ENCODE measurements around the gene WDR3. TPM values are rescaled to one million over a fixed set of nuclear protein-coding genes. Genes with fewer than 3 reads are reported as not detected.

The WDR3 gene
- total RNA-seq, 1 experiment from 2014 or later = 70.5 TPM

DNA sequence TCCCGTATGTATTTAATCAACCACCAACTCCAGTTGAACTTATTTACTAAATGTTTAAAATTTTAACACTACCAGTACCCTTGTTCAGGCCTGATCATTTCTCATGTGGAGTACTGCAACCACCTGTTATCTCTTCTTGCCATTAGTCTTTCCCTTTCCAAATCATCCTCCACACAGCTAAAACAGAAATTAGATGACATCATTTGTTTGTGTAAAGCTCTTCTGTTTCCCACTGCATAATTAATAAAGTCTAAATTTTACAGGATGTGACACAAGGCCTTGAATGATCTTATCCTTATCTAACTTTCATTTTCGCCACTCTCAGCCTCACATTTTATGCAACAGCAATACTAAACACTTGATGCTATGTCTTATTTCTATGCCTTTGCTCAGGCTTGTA is 24.5 kb upstream of the WDR3 start:
- Histone ChIP-seq H3K4me3 (replicated peaks in 1 of 2; ENCODE audit: low read depth in 1 of 2, low read length in 2 of 2) (no peak overlapping the region), H3K79me2 (ENCODE audit: insufficient read depth, low read length) (no peaks in the 10 kb centered on the region), H3K4me1 (ENCODE audit: control insufficient read depth in 1 of 2, insufficient read depth in 2 of 2, low read length in 2 of 2) (no peaks in the 10 kb centered on the region), H3K36me3 (ENCODE audit: control insufficient read depth in 1 of 2, insufficient read depth in 2 of 2, low read length in 2 of 2) (peaks cover 4 to 8% of the 10 kb centered on the region in 2 experiments; a peak in 3 of 4 replicates), H3K9me3 (ENCODE audit: control insufficient read depth in 1 of 2, insufficient read depth in 1 of 2, low read depth in 1 of 2, low read length in 2 of 2) (no peaks in the 10 kb centered on the region), H3K9ac (ENCODE audit: low read length) (no peak overlapping the region), H3K9me2 (ENCODE audit: insufficient read depth) (no peaks in the 10 kb centered on the region), H3K27me3 (ENCODE audit: insufficient read depth, low read length) (no peaks in the 10 kb centered on the region), H2AFZ (ENCODE audit: low read depth, low read length, poor library complexity, severe bottlenecking) (no peak overlapping the region), H3K27ac (ENCODE audit: low read depth, low read length) (no peak overlapping the region), H4K20me1 (ENCODE audit: insufficient read depth) (no peaks in the 10 kb centered on the region), H3K4me2 (ENCODE audit: low read length) (no peak overlapping the region)
- ChIA-PET RAD21 (ENCODE audit: low non-redundant PET in 1 of 2, low total read pairs in 2 of 2, uncharacterized antibody in 2 of 2, unreplicated experiment in 2 of 2) (no interaction called here), POLR2A (no interaction called here), CTCF (no interaction called here)
- DNase-seq (ENCODE audit: low read depth, low spot score) (no peak), ATAC-seq (no peak)
- intact Hi-C loops (cut with micrococcal nuclease) = no loop called here
- no peak for TF ChIP-seq ZBTB33 (IDR thresholded peaks at IDR 0.05; ENCODE audit: extremely low read depth, insufficient replicate concordance, low read length)
- TF ChIP-seq ATF3 (IDR thresholded peaks at IDR 0.05) = no peak
- no peak for TF ChIP-seq YY1 (IDR thresholded peaks at IDR 0.05; ENCODE audit: extremely low read depth, insufficient replicate concordance, low read depth, low read length)
- TF ChIP-seq POLR2AphosphoS5 (IDR thresholded peaks at IDR 0.05; ENCODE audit: low read depth, low read length) = no peak
- TF ChIP-seq ZFX (IDR thresholded peaks at IDR 0.05) = no peak
- TF ChIP-seq EGR1 (IDR thresholded peaks at IDR 0.05; ENCODE audit: low read depth) = no peak
- no peak for TF ChIP-seq EZH2 (IDR thresholded peaks at IDR 0.05)
- no TSS peak for BruUV-seq (replicated peaks)

- no peak for ATAC-seq
- Histone ChIP-seq H3K27ac (ENCODE audit: low read depth, low read length) (no peak overlapping the region), H3K9ac (ENCODE audit: low read length) (no peak overlapping the region), H3K9me2 (ENCODE audit: insufficient read depth) (no peaks in the 10 kb centered on the region), H3K36me3 (ENCODE audit: control insufficient read depth in 1 of 2, insufficient read depth in 2 of 2, low read length in 2 of 2) (peaks cover 3 to 12% of the 10 kb centered on the region in 2 experiments; a peak in 2 of 4 replicates), H3K4me2 (ENCODE audit: low read length) (no peak overlapping the region), H3K27me3 (ENCODE audit: insufficient read depth, low read length) (no peaks in the 10 kb centered on the region), H3K79me2 (ENCODE audit: insufficient read depth, low read length) (no peaks in the 10 kb centered on the region), H3K9me3 (ENCODE audit: control insufficient read depth in 1 of 2, insufficient read depth in 1 of 2, low read depth in 1 of 2, low read length in 2 of 2) (no peaks in the 10 kb centered on the region), H3K4me3 (replicated peaks in 1 of 2; ENCODE audit: low read depth in 1 of 2, low read length in 2 of 2) (no peak overlapping the region), H2AFZ (ENCODE audit: low read depth, low read length, poor library complexity, severe bottlenecking) (no peak overlapping the region), H3K4me1 (ENCODE audit: control insufficient read depth in 1 of 2, insufficient read depth in 2 of 2, low read length in 2 of 2) (no peaks in the 10 kb centered on the region), H4K20me1 (ENCODE audit: insufficient read depth) (no peaks in the 10 kb centered on the region)
- DNase-seq (ENCODE audit: low read depth, low spot score) = no peak
- RAD21 ChIA-PET (ENCODE audit: low non-redundant PET in 1 of 2, low total read pairs in 2 of 2, uncharacterized antibody in 2 of 2, unreplicated experiment in 2 of 2) = no interaction called here
- POLR2A ChIA-PET = no interaction called here
- TF ChIP-seq MAX (IDR thresholded peaks at IDR 0.05) (no peak), EZH2 (IDR thresholded peaks at IDR 0.05) (no peak), ATF3 (IDR thresholded peaks at IDR 0.05) (no peak), RAD21 (IDR thresholded peaks at IDR 0.05; ENCODE audit: low read depth) (no peak), EGR1 (IDR thresholded peaks at IDR 0.05; ENCODE audit: low read depth) (no peak), FOSL1 (IDR thresholded peaks at IDR 0.05; ENCODE audit: low read depth) (no peak)
- CTCF ChIA-PET = interaction anchor here (1.4 kb wide), 1 partner anchor 15 kb away, joined by 3 read pairs; no protein-coding TSS in a partner anchor
- BruUV-seq (replicated peaks) = no TSS peak
- intact Hi-C loops (cut with micrococcal nuclease) = no loop called here
Measured at GRCh38 chr1:117911051-117911450, 18.5 kb upstream of the WDR3 start.
